ENCODE data around the gene MAD1L1.

GRCh38 chr7:2014391-2015241 lies 218.1 kb downstream of the MAD1L1 start:
- TF ChIP-seq JUND (IDR thresholded peaks at IDR 0.05) (no peak), CTCF (IDR thresholded peaks at IDR 0.05; ENCODE audit: low read depth, low read length, missing input control) (no peak), HNF4A (conservative IDR thresholded peaks at IDR 0.05) (no peak), TAF1 (conservative IDR thresholded peaks at IDR 0.05) (no peak), HNF4G (IDR thresholded peaks at IDR 0.05) (no peak), SP1 (IDR thresholded peaks at IDR 0.05) (no peak), RAD21 (IDR thresholded peaks at IDR 0.05) (no peak), FOXA1 (IDR thresholded peaks at IDR 0.05) (no peak), MAX (IDR thresholded peaks at IDR 0.05) (no peak), GABPA (IDR thresholded peaks at IDR 0.05 in 1 of 2, conservative IDR thresholded peaks at IDR 0.05 in 1 of 2) (no peak), YY1 (IDR thresholded peaks at IDR 0.05) (no peak), ATF3 (IDR thresholded peaks at IDR 0.05) (no peak), ZBTB33 (IDR thresholded peaks at IDR 0.05) (no peak)
- TF ChIP-seq, protein P1, sequence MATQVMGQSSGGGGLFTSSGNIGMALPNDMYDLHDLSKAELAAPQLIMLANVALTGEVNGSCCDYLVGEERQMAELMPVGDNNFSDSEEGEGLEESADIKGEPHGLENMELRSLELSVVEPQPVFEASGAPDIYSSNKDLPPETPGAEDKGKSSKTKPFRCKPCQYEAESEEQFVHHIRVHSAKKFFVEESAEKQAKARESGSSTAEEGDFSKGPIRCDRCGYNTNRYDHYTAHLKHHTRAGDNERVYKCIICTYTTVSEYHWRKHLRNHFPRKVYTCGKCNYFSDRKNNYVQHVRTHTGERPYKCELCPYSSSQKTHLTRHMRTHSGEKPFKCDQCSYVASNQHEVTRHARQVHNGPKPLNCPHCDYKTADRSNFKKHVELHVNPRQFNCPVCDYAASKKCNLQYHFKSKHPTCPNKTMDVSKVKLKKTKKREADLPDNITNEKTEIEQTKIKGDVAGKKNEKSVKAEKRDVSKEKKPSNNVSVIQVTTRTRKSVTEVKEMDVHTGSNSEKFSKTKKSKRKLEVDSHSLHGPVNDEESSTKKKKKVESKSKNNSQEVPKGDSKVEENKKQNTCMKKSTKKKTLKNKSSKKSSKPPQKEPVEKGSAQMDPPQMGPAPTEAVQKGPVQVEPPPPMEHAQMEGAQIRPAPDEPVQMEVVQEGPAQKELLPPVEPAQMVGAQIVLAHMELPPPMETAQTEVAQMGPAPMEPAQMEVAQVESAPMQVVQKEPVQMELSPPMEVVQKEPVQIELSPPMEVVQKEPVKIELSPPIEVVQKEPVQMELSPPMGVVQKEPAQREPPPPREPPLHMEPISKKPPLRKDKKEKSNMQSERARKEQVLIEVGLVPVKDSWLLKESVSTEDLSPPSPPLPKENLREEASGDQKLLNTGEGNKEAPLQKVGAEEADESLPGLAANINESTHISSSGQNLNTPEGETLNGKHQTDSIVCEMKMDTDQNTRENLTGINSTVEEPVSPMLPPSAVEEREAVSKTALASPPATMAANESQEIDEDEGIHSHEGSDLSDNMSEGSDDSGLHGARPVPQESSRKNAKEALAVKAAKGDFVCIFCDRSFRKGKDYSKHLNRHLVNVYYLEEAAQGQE (IDR thresholded peaks at IDR 0.05): no peak
